HCT116 (cell line): Measurements from ENCODE around the gene KCND3. TPM values are rescaled to one million over a fixed set of nuclear protein-coding genes. Genes with fewer than 3 reads are reported as not detected.

Experiments used
- ATAC-seq: fragments of 200-7000 bp; cut with Tn5 transposase; 2 replicates; pipeline ENCODE4 v1.9.1; 2020; ENCODE audit warnings: mild to moderate bottlenecking, moderate library complexity
- BruUV-seq: library from RNA; stranded (reverse); fragments of 400-500 nt; replicated peaks from 2 replicates; lab custom pipeline; 2021; lab: Mats Ljungman, UMichigan
- CTCF ChIA-PET: fragments of 300-600 bp; sonication (Branson Sonifier 250); formaldehyde crosslinking; loops from one replicate; lab custom pipeline; 2021; ENCODE audit warnings: antibody characterized with exemption; lab: Charles Lee
- POLR2A ChIA-PET: fragments of 300-600, 350-600 bp; sonication (Branson Sonifier 250); formaldehyde crosslinking; loops from one replicate; lab custom pipeline; 2021; ENCODE audit warnings: antibody characterized with exemption; lab: Charles Lee
- RAD21 ChIA-PET, 2 experiments: fragments of 300-600 bp; sonication (Branson Sonifier 250); formaldehyde crosslinking; loops; one replicate each; lab custom pipeline; 2023; ENCODE audit warnings: low total read pairs in 2 of 2; ENCODE audit not compliant: uncharacterized antibody in 2 of 2, unreplicated experiment in 2 of 2, low non-redundant PET in 1 of 2; lab: Charles Lee
- DNase-seq: peaks from one replicate; pipeline ENCODE4 v3.0.0-alpha.2; 2010; ENCODE audit warnings: low read depth, low spot score
- H2AFZ ChIP-seq: fragments of 200-600 bp; shearing (Covaris generic), sonication (generic); 2 replicates; pipeline ENCODE4 v1.6.1; 2017; ENCODE audit warnings: low read depth, mixed run types, mixed read lengths, antibody characterized with exemption, low read length; ENCODE audit not compliant: poor library complexity, severe bottlenecking
- H3K27ac ChIP-seq: 2 replicates; pipeline ENCODE4 v1.5.1; 2012; ENCODE audit warnings: low read depth, low read length
- H3K27me3 ChIP-seq: fragments of 200-600 bp; sonication (generic); 2 replicates; pipeline ENCODE4 v1.6.1; 2016; ENCODE audit warnings: mixed run types, low read length, mixed read lengths; ENCODE audit not compliant: insufficient read depth
- H3K36me3 ChIP-seq, 2 experiments: fragments of 200-500 bp in 1 of 2; fragments of 200-600 bp in 1 of 2; sonication (Bioruptor generic) in 1 of 2; sonication (generic) in 1 of 2; 2 replicates each; pipeline versions ENCODE4 v1.5.1 to v1.6.1; 2014 to 2016; ENCODE audit warnings: low read length in 2 of 2, inconsistent platforms in 1 of 2, mixed read lengths in 1 of 2, mixed run types in 1 of 2; ENCODE audit not compliant: insufficient read depth in 2 of 2, control insufficient read depth in 1 of 2
- H3K4me1 ChIP-seq, 2 experiments: fragments of 200-600 bp in 1 of 2; sonication (generic) in 1 of 2; 2 replicates each; pipeline versions ENCODE4 v1.5.1 to v1.6.1; 2012 to 2017; ENCODE audit warnings: low read length in 2 of 2, inconsistent platforms in 1 of 2, mild to moderate bottlenecking in 1 of 2, mixed read lengths in 1 of 2, mixed run types in 1 of 2, moderate library complexity in 1 of 2; ENCODE audit not compliant: insufficient read depth in 2 of 2, control insufficient read depth in 1 of 2
- H3K4me2 ChIP-seq: fragments of 200-600 bp; sonication (generic); 2 replicates; pipeline ENCODE4 v1.6.1; 2017; ENCODE audit warnings: mixed run types, low read length, mixed read lengths
- H3K4me3 ChIP-seq, 2 experiments: fragments of 200-600 bp in 1 of 2; sonication (generic) in 1 of 2; replicated peaks in 1 of 2; 2 replicates each; pipeline ENCODE4 v1.5.1; 2011 to 2016; ENCODE audit warnings: low read length in 2 of 2, control low read depth in 1 of 2, low read depth in 1 of 2, mild to moderate bottlenecking in 1 of 2, mixed read lengths in 1 of 2, mixed run types in 1 of 2
- H3K79me2 ChIP-seq: fragments of 200-600 bp; sonication (generic); 2 replicates; pipeline ENCODE4 v1.6.1; 2017; ENCODE audit warnings: mild to moderate bottlenecking, mixed run types, low read length, moderate library complexity, mixed read lengths; ENCODE audit not compliant: insufficient read depth
- H3K9ac ChIP-seq: fragments of 200-600 bp; sonication (generic); 2 replicates; pipeline ENCODE4 v1.6.1; 2016; ENCODE audit warnings: low read length, mixed read lengths
- H3K9me2 ChIP-seq: fragments of 200-600 bp; sonication (generic), shearing (Covaris generic); 2 replicates; pipeline ENCODE4 v1.6.1; 2017; ENCODE audit warnings: mixed run types, mild to moderate bottlenecking, moderate library complexity; ENCODE audit not compliant: insufficient read depth
- H3K9me3 ChIP-seq, 2 experiments: fragments of 200-500 bp in 1 of 2; fragments of 200-600 bp in 1 of 2; sonication (Bioruptor generic) in 1 of 2; sonication (generic) in 1 of 2; 2 replicates each; pipeline ENCODE4 v1.6.1; 2014 to 2017; ENCODE audit warnings: low read length in 2 of 2, mixed read lengths in 2 of 2, inconsistent platforms in 1 of 2, low read depth in 1 of 2, mild to moderate bottlenecking in 1 of 2, mixed run types in 1 of 2, moderate library complexity in 1 of 2; ENCODE audit not compliant: control insufficient read depth in 1 of 2, insufficient read depth in 1 of 2
- H4K20me1 ChIP-seq: fragments of 200-600 bp; sonication (generic), shearing (Covaris generic); 2 replicates; pipeline ENCODE4 v1.6.1; 2017; ENCODE audit warnings: mixed run types, mild to moderate bottlenecking, moderate library complexity; ENCODE audit not compliant: insufficient read depth
- CBX3 ChIP-seq: IDR thresholded peaks from 2 replicates; pipeline ENCODE4 v1.6.1; 2012; ENCODE audit warnings: low read depth
- CEBPB ChIP-seq: IDR thresholded peaks from 2 replicates; pipeline ENCODE4 v1.6.1; 2012; ENCODE audit warnings: low read depth
- EGR1 ChIP-seq: IDR thresholded peaks from 2 replicates; pipeline ENCODE4 v1.6.1; 2012; ENCODE audit warnings: low read depth
- ELF1 ChIP-seq: IDR thresholded peaks from 2 replicates; pipeline ENCODE4 v1.6.1; 2012; ENCODE audit warnings: low read depth, borderline replicate concordance
- EZH2 ChIP-seq: fragments of 200-600 bp; sonication (generic); IDR thresholded peaks from 2 replicates; pipeline ENCODE4 v1.6.1; 2017; ENCODE audit warnings: antibody characterized with exemption, mixed run types
- EZH2phosphoT487 ChIP-seq: fragments of 200-600 bp; IDR thresholded peaks from 2 replicates; pipeline ENCODE4 v1.6.1; 2018; ENCODE audit warnings: antibody characterized with exemption, borderline replicate concordance
- FOSL1 ChIP-seq: IDR thresholded peaks from 2 replicates; pipeline ENCODE4 v1.6.1; 2012; ENCODE audit warnings: low read depth
- POLR2A ChIP-seq: IDR thresholded peaks from 2 replicates; pipeline ENCODE4 v1.7.0; 2011; ENCODE audit warnings: borderline replicate concordance; ENCODE audit not compliant: insufficient read depth, insufficient read length; ENCODE audit errors: extremely low read depth
- RAD21 ChIP-seq: IDR thresholded peaks from 2 replicates; pipeline ENCODE4 v1.6.1; 2012; ENCODE audit warnings: low read depth, mild to moderate bottlenecking
- SP1 ChIP-seq: IDR thresholded peaks from 2 replicates; pipeline ENCODE4 v1.6.1; 2012; ENCODE audit warnings: low read depth
- SRF ChIP-seq: IDR thresholded peaks from 2 replicates; pipeline ENCODE4 v1.6.1; 2012; ENCODE audit warnings: low read depth
- TCF7L2 ChIP-seq: IDR thresholded peaks from 2 replicates; pipeline ENCODE4 v1.7.0; 2011; ENCODE audit warnings: borderline replicate concordance, inconsistent platforms; ENCODE audit not compliant: insufficient read depth, insufficient read length; ENCODE audit errors: extremely low read depth
- YY1 ChIP-seq: IDR thresholded peaks from 2 replicates; pipeline ENCODE4 v1.6.1; 2011; ENCODE audit warnings: low read length, low read depth, moderate library complexity, mild to moderate bottlenecking; ENCODE audit not compliant: insufficient replicate concordance; ENCODE audit errors: extremely low read depth
- ZFX ChIP-seq: fragments of 450-650 bp; IDR thresholded peaks from 2 replicates; pipeline ENCODE4 v1.6.1; 2017
- ZNF274 ChIP-seq: fragments of 200-500 bp; sonication (Bioruptor generic); IDR thresholded peaks from 2 replicates; pipeline ENCODE4 v1.6.1; 2014; ENCODE audit warnings: mild to moderate bottlenecking, low read depth, low read length, inconsistent platforms
- intact Hi-C: fragments of 100-400 bp; cut with micrococcal nuclease; formaldehyde crosslinking; loops from 2 replicates; pipeline ENCODE4 v1.10.0; 2022
- total RNA-seq: library from RNA; stranded (reverse); gene quantifications from one replicate; pipeline ENCODE4 v1.2.1, GENCODE V29; 2021; ENCODE audit not compliant: unreplicated experiment
- TF ChIP-seq, protein P1 (sequence below): IDR thresholded peaks from 2 replicates; pipeline ENCODE4 v1.6.1; 2012
- TF ChIP-seq, protein P2 (sequence below): IDR thresholded peaks from 2 replicates; pipeline ENCODE4 v1.6.1; 2011; ENCODE audit warnings: mild to moderate bottlenecking, low read length, moderate library complexity; ENCODE audit not compliant: insufficient replicate concordance; ENCODE audit errors: extremely low read depth
- TF ChIP-seq, protein P3 (sequence below), 3 experiments: fragments of 200-600 bp in 1 of 3; sonication (generic) in 1 of 3; IDR thresholded peaks in 2 of 3; conservative IDR thresholded peaks in 1 of 3; 2 replicates each; pipeline ENCODE4 v1.5.1; 2012 to 2017; ENCODE audit warnings: low read depth in 2 of 3, low read length in 2 of 3, antibody characterized with exemption in 1 of 3, borderline replicate concordance in 1 of 3, control low read depth in 1 of 3, mild to moderate bottlenecking in 1 of 3, mixed read lengths in 1 of 3, mixed run types in 1 of 3, moderate library complexity in 1 of 3; ENCODE audit not compliant: insufficient read depth in 1 of 3
- TF ChIP-seq, protein P4 (sequence below): IDR thresholded peaks from 2 replicates; pipeline ENCODE4 v1.6.1; 2012; ENCODE audit warnings: low read depth

Gene KCND3
- total RNA-seq, 1 experiment from 2014 or later, result 0.44 TPM

DNA sequence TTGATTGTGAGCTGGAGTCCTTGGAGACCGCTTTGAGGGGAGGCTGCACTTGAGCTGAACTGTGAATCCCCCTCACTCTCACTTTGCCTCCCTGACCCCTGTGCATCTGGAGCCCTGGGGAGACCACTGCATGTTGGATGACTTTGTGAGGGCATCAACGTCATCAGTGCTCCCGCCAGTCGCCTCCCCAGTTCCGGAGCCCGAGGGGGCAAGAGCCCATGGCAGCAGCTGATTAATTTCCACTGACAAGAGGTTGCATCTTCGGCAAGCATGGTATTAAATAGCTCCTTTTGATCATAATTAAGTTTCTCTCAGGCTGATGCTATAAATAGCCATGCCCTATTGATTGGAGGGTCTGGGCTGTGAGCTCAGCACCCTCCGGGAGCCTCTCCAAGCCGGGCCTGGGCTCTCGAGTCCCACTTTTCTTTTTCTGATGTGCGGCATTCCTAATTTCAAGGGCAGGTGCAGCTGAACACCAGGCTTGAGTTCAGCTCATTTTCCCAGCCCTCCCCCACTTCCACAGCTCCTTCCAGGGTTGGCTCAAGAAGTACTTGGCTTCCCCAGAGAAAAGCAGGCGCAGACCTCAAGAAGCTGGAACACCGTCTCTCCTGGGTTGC lies 33.2 kb downstream of the KCND3 start:
- DNase-seq, result no peak
- H3K9me3 ChIP-seq, result no peaks in the 10 kb centered on the region
- H4K20me1 ChIP-seq, result no peaks in the 10 kb centered on the region
- intact Hi-C loops, result loop anchor here (2.0 kb wide), 1 partner anchor 55 kb away; no protein-coding TSS in a partner anchor
- no peak overlapping the region for H3K27ac ChIP-seq
- no peaks in the 10 kb centered on the region for H3K4me1 ChIP-seq
- CTCF ChIA-PET, result no interaction called here
- H3K27me3 ChIP-seq, result peaks cover 64% of the 10 kb centered on the region
- TF ChIP-seq ZNF274 (no peak), RAD21 (no peak), ZFX (no peak), SRF (no peak), EZH2phosphoT487 (no peak), TCF7L2 (no peak), ELF1 (no peak), YY1 (no peak), CEBPB (no peak), CBX3 (no peak), EZH2 (no peak), FOSL1 (no peak), SP1 (no peak), POLR2A (no peak), EGR1 (no peak)
- TF ChIP-seq, protein P1, sequence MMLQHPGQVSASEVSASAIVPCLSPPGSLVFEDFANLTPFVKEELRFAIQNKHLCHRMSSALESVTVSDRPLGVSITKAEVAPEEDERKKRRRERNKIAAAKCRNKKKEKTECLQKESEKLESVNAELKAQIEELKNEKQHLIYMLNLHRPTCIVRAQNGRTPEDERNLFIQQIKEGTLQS, result no peak
- TF ChIP-seq, protein P2, sequence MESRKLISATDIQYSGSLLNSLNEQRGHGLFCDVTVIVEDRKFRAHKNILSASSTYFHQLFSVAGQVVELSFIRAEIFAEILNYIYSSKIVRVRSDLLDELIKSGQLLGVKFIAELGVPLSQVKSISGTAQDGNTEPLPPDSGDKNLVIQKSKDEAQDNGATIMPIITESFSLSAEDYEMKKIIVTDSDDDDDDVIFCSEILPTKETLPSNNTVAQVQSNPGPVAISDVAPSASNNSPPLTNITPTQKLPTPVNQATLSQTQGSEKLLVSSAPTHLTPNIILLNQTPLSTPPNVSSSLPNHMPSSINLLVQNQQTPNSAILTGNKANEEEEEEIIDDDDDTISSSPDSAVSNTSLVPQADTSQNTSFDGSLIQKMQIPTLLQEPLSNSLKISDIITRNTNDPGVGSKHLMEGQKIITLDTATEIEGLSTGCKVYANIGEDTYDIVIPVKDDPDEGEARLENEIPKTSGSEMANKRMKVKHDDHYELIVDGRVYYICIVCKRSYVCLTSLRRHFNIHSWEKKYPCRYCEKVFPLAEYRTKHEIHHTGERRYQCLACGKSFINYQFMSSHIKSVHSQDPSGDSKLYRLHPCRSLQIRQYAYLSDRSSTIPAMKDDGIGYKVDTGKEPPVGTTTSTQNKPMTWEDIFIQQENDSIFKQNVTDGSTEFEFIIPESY, result no peak
- TF ChIP-seq, protein P3, sequence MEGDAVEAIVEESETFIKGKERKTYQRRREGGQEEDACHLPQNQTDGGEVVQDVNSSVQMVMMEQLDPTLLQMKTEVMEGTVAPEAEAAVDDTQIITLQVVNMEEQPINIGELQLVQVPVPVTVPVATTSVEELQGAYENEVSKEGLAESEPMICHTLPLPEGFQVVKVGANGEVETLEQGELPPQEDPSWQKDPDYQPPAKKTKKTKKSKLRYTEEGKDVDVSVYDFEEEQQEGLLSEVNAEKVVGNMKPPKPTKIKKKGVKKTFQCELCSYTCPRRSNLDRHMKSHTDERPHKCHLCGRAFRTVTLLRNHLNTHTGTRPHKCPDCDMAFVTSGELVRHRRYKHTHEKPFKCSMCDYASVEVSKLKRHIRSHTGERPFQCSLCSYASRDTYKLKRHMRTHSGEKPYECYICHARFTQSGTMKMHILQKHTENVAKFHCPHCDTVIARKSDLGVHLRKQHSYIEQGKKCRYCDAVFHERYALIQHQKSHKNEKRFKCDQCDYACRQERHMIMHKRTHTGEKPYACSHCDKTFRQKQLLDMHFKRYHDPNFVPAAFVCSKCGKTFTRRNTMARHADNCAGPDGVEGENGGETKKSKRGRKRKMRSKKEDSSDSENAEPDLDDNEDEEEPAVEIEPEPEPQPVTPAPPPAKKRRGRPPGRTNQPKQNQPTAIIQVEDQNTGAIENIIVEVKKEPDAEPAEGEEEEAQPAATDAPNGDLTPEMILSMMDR (IDR thresholded peaks at IDR 0.05 in 2 of 3, conservative IDR thresholded peaks at IDR 0.05 in 1 of 3; ENCODE audit: borderline replicate concordance in 1 of 3, insufficient read depth in 1 of 3, low read depth in 2 of 3, low read length in 2 of 3), result no peak
- TF ChIP-seq, protein P4, sequence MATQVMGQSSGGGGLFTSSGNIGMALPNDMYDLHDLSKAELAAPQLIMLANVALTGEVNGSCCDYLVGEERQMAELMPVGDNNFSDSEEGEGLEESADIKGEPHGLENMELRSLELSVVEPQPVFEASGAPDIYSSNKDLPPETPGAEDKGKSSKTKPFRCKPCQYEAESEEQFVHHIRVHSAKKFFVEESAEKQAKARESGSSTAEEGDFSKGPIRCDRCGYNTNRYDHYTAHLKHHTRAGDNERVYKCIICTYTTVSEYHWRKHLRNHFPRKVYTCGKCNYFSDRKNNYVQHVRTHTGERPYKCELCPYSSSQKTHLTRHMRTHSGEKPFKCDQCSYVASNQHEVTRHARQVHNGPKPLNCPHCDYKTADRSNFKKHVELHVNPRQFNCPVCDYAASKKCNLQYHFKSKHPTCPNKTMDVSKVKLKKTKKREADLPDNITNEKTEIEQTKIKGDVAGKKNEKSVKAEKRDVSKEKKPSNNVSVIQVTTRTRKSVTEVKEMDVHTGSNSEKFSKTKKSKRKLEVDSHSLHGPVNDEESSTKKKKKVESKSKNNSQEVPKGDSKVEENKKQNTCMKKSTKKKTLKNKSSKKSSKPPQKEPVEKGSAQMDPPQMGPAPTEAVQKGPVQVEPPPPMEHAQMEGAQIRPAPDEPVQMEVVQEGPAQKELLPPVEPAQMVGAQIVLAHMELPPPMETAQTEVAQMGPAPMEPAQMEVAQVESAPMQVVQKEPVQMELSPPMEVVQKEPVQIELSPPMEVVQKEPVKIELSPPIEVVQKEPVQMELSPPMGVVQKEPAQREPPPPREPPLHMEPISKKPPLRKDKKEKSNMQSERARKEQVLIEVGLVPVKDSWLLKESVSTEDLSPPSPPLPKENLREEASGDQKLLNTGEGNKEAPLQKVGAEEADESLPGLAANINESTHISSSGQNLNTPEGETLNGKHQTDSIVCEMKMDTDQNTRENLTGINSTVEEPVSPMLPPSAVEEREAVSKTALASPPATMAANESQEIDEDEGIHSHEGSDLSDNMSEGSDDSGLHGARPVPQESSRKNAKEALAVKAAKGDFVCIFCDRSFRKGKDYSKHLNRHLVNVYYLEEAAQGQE, result no peak
- TF ChIP-seq, all 23 proteins: peak for 0
- POLR2A ChIA-PET, result no interaction called here
- no TSS peak for BruUV-seq
- H3K4me3 ChIP-seq, result no peak overlapping the region
- H3K79me2 ChIP-seq, result no peaks in the 10 kb centered on the region
- no peak for ATAC-seq
- H3K4me2 ChIP-seq, result no peak overlapping the region
- no peak overlapping the region for H3K9ac ChIP-seq
- no peaks in the 10 kb centered on the region for H3K9me2 ChIP-seq
- RAD21 ChIA-PET, result no interaction called here
- H2AFZ ChIP-seq, result no peak overlapping the region
- no peaks in the 10 kb centered on the region for H3K36me3 ChIP-seq
